ENCODE measurements around the gene PNMA8C. TPM values are rescaled to one million over a fixed set of nuclear protein-coding genes. Genes with fewer than 3 reads are reported as not detected.
"Not testable (repeated sequence)": the region's sequence is repeated elsewhere in the genome, so short reads cannot be mapped to it uniquely, and the experiment has no call there.

The PNMA8C gene
- total and polyA plus RNA-seq, 2 experiments from 2014 or later: 0.44 to 2.3 TPM

GRCh38 chr19:46378268-46378667, 50.5 kb downstream of the PNMA8C start:
- Histone ChIP-seq H3K27me3 (ENCODE audit: insufficient read depth) (no peaks in the 10 kb centered on the region), H4K20me1 (replicated peaks; ENCODE audit: insufficient read depth) (peaks cover 20% of the 10 kb centered on the region), H3K9me2 (ENCODE audit: insufficient read depth) (no peaks in the 10 kb centered on the region), H2AFZ (no peak overlapping the region), H3K4me2 (no peak overlapping the region), H3K79me2 (replicated peaks; ENCODE audit: insufficient read depth) (peaks cover 52% of the 10 kb centered on the region), H3K4me3 (no peak overlapping the region), H3K27ac (ENCODE audit: low read depth) (no peak overlapping the region), H3K4me1 (ENCODE audit: insufficient read depth) (peaks cover 12% of the 10 kb centered on the region), H3F3A (replicated peaks; ENCODE audit: low read depth) (no peaks in the 10 kb centered on the region; the same call in 1 of the 2 replicates), H3K36me3 (ENCODE audit: insufficient read depth) (peaks cover 10% of the 10 kb centered on the region; the same call in 1 of the 2 replicates)
- H3K4me1 Mint-ChIP-seq: peaks cover 21% of the 10 kb centered on the region
- DNase-seq (ENCODE audit: low spot score) (no peak), ATAC-seq (no peak)
- no peak overlapping the region for H3K4me3 Mint-ChIP-seq
- no peaks in the 10 kb centered on the region for H3K9me3 Mint-ChIP-seq
- H3K27ac Mint-ChIP-seq: no peak overlapping the region
- H3K36me3 Mint-ChIP-seq (ENCODE audit: low read depth): peaks cover 66% of the 10 kb centered on the region
- TF ChIP-seq EZH2 (IDR thresholded peaks at IDR 0.05; ENCODE audit: low read depth, unreplicated experiment): no peak
- TF ChIP-seq, protein P1, sequence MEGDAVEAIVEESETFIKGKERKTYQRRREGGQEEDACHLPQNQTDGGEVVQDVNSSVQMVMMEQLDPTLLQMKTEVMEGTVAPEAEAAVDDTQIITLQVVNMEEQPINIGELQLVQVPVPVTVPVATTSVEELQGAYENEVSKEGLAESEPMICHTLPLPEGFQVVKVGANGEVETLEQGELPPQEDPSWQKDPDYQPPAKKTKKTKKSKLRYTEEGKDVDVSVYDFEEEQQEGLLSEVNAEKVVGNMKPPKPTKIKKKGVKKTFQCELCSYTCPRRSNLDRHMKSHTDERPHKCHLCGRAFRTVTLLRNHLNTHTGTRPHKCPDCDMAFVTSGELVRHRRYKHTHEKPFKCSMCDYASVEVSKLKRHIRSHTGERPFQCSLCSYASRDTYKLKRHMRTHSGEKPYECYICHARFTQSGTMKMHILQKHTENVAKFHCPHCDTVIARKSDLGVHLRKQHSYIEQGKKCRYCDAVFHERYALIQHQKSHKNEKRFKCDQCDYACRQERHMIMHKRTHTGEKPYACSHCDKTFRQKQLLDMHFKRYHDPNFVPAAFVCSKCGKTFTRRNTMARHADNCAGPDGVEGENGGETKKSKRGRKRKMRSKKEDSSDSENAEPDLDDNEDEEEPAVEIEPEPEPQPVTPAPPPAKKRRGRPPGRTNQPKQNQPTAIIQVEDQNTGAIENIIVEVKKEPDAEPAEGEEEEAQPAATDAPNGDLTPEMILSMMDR (conservative IDR thresholded peaks at IDR 0.05; ENCODE audit: low read depth in 2 of 2): no peak
- no peak for TF ChIP-seq ZNF114 (CRISPR knock-in tag; IDR thresholded peaks at IDR 0.05)
- H3K27me3 Mint-ChIP-seq (ENCODE audit: insufficient read depth, low read depth, poor library complexity): peaks cover 8% of the 10 kb centered on the region

- peaks cover 38% of the 10 kb centered on the region for H3K4me1 Mint-ChIP-seq
- H3K4me3 ChIP-seq: no peak overlapping the region
- H3K4me2 ChIP-seq: no peak overlapping the region
- TF ChIP-seq, protein P2, sequence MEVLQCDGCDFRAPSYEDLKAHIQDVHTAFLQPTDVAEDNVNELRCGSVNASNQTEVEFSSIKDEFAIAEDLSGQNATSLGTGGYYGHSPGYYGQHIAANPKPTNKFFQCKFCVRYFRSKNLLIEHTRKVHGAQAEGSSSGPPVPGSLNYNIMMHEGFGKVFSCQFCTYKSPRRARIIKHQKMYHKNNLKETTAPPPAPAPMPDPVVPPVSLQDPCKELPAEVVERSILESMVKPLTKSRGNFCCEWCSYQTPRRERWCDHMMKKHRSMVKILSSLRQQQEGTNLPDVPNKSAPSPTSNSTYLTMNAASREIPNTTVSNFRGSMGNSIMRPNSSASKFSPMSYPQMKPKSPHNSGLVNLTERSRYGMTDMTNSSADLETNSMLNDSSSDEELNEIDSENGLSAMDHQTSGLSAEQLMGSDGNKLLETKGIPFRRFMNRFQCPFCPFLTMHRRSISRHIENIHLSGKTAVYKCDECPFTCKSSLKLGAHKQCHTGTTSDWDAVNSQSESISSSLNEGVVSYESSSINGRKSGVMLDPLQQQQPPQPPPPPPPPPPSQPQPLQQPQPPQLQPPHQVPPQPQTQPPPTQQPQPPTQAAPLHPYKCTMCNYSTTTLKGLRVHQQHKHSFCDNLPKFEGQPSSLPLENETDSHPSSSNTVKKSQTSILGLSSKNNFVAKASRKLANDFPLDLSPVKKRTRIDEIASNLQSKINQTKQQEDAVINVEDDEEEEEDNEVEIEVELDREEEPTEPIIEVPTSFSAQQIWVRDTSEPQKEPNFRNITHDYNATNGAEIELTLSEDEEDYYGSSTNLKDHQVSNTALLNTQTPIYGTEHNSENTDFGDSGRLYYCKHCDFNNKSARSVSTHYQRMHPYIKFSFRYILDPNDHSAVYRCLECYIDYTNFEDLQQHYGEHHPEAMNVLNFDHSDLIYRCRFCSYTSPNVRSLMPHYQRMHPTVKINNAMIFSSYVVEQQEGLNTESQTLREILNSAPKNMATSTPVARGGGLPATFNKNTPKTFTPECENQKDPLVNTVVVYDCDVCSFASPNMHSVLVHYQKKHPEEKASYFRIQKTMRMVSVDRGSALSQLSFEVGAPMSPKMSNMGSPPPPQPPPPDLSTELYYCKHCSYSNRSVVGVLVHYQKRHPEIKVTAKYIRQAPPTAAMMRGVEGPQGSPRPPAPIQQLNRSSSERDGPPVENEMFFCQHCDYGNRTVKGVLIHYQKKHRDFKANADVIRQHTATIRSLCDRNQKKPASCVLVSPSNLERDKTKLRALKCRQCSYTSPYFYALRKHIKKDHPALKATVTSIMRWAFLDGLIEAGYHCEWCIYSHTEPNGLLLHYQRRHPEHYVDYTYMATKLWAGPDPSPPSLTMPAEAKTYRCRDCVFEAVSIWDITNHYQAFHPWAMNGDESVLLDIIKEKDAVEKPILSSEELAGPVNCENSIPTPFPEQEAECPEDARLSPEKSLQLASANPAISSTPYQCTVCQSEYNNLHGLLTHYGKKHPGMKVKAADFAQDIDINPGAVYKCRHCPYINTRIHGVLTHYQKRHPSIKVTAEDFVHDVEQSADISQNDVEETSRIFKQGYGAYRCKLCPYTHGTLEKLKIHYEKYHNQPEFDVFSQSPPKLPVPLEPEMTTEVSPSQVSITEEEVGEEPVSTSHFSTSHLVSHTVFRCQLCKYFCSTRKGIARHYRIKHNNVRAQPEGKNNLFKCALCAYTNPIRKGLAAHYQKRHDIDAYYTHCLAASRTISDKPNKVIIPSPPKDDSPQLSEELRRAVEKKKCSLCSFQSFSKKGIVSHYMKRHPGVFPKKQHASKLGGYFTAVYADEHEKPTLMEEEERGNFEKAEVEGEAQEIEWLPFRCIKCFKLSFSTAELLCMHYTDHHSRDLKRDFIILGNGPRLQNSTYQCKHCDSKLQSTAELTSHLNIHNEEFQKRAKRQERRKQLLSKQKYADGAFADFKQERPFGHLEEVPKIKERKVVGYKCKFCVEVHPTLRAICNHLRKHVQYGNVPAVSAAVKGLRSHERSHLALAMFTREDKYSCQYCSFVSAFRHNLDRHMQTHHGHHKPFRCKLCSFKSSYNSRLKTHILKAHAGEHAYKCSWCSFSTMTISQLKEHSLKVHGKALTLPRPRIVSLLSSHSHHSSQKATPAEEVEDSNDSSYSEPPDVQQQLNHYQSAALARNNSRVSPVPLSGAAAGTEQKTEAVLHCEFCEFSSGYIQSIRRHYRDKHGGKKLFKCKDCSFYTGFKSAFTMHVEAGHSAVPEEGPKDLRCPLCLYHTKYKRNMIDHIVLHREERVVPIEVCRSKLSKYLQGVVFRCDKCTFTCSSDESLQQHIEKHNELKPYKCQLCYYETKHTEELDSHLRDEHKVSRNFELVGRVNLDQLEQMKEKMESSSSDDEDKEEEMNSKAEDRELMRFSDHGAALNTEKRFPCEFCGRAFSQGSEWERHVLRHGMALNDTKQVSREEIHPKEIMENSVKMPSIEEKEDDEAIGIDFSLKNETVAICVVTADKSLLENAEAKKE (CRISPR knock-in tag; IDR thresholded peaks at IDR 0.05): no peak
- peaks cover 52% of the 10 kb centered on the region for H3K36me3 Mint-ChIP-seq (ENCODE audit: low read depth)
- H3K36me3 ChIP-seq (ENCODE audit: insufficient read depth): peaks cover 5% of the 10 kb centered on the region; the same call in 1 of the 2 replicates
- no peak for DNase-seq (ENCODE audit: low spot score)
- peaks cover 11% of the 10 kb centered on the region for H3F3A ChIP-seq (replicated peaks; ENCODE audit: low read depth)
- no peak overlapping the region for H3K27ac Mint-ChIP-seq
- peaks cover 8% of the 10 kb centered on the region for H3K27me3 Mint-ChIP-seq (ENCODE audit: insufficient read depth, low read depth, poor library complexity)
- peaks cover 24% of the 10 kb centered on the region for H3K4me1 ChIP-seq (ENCODE audit: insufficient read depth)
- H3K27me3 ChIP-seq (ENCODE audit: insufficient read depth): no peaks in the 10 kb centered on the region
- no peaks in the 10 kb centered on the region for H3K9me2 ChIP-seq (ENCODE audit: insufficient read depth)
- ATAC-seq: no peak
- H3K9me3 Mint-ChIP-seq: no peaks in the 10 kb centered on the region
- no peak overlapping the region for H3K27ac ChIP-seq (ENCODE audit: low read depth)
- peaks cover 10% of the 10 kb centered on the region for H4K20me1 ChIP-seq (replicated peaks; ENCODE audit: insufficient read depth)
- H3K4me3 Mint-ChIP-seq: no peak overlapping the region
- no peak overlapping the region for H2AFZ ChIP-seq
- H3K79me2 ChIP-seq (replicated peaks; ENCODE audit: insufficient read depth): peaks cover 61% of the 10 kb centered on the region
Observed at GRCh38 chr19:46376241-46377153, 52.2 kb downstream of the PNMA8C start.

- not testable (repeated sequence) for H3K27ac ChIP-seq (ENCODE audit: low read depth); H3K27me3 ChIP-seq (ENCODE audit: insufficient read depth); H3K4me2 ChIP-seq; H3K4me3 ChIP-seq; H4K20me1 ChIP-seq (replicated peaks; ENCODE audit: insufficient read depth); H3K4me3 Mint-ChIP-seq; H3K9me3 Mint-ChIP-seq; H2AFZ ChIP-seq; H3K36me3 ChIP-seq (ENCODE audit: insufficient read depth); H3K9me2 ChIP-seq (ENCODE audit: insufficient read depth); DNase-seq (ENCODE audit: low spot score); H3K27ac Mint-ChIP-seq; ATAC-seq
- Mint-ChIP-seq H3K36me3 (ENCODE audit: low read depth) (peaks cover 46% of the 10 kb centered on the region), H3K4me1 (peaks cover 47% of the 10 kb centered on the region), H3K27me3 (ENCODE audit: insufficient read depth, low read depth, poor library complexity) (peaks cover 11% of the 10 kb centered on the region)
- peaks cover 27% of the 10 kb centered on the region for H3K4me1 ChIP-seq (ENCODE audit: insufficient read depth)
- H3F3A ChIP-seq (replicated peaks; ENCODE audit: low read depth): peaks cover 11% of the 10 kb centered on the region
- H3K79me2 ChIP-seq (replicated peaks; ENCODE audit: insufficient read depth): peaks cover 63% of the 10 kb centered on the region
Observed at GRCh38 chr19:46375476-46376067, 53.2 kb downstream of the PNMA8C start.
